HCT116 (cell line): ENCODE results near the gene SRF. TPM values are rescaled to one million over a fixed set of nuclear protein-coding genes. Genes with fewer than 3 reads are reported as not detected.

Experiments
- ATAC-seq: fragments of 200-7000 bp; cut with Tn5 transposase; 2 replicates; pipeline ENCODE4 v1.9.1; 2020; ENCODE audit warnings: mild to moderate bottlenecking, moderate library complexity
- BruUV-seq: library from RNA; stranded (reverse); fragments of 400-500 nt; replicated peaks from 2 replicates; lab custom pipeline; 2021; lab: Mats Ljungman, UMichigan
- CTCF ChIA-PET: fragments of 300-600 bp; sonication (Branson Sonifier 250); formaldehyde crosslinking; loops from one replicate; lab custom pipeline; 2021; ENCODE audit warnings: antibody characterized with exemption; lab: Charles Lee
- POLR2A ChIA-PET: fragments of 300-600, 350-600 bp; sonication (Branson Sonifier 250); formaldehyde crosslinking; loops from one replicate; lab custom pipeline; 2021; ENCODE audit warnings: antibody characterized with exemption; lab: Charles Lee
- RAD21 ChIA-PET, 2 experiments: fragments of 300-600 bp; sonication (Branson Sonifier 250); formaldehyde crosslinking; loops; one replicate each; lab custom pipeline; 2023; ENCODE audit warnings: low total read pairs in 2 of 2; ENCODE audit not compliant: uncharacterized antibody in 2 of 2, unreplicated experiment in 2 of 2, low non-redundant PET in 1 of 2; lab: Charles Lee
- DNase-seq: peaks from one replicate; pipeline ENCODE4 v3.0.0-alpha.2; 2010; ENCODE audit warnings: low read depth, low spot score
- H2AFZ ChIP-seq: fragments of 200-600 bp; shearing (Covaris generic), sonication (generic); 2 replicates; pipeline ENCODE4 v1.6.1; 2017; ENCODE audit warnings: low read depth, mixed run types, mixed read lengths, antibody characterized with exemption, low read length; ENCODE audit not compliant: poor library complexity, severe bottlenecking
- H3K27ac ChIP-seq: 2 replicates; pipeline ENCODE4 v1.5.1; 2012; ENCODE audit warnings: low read depth, low read length
- H3K27me3 ChIP-seq: fragments of 200-600 bp; sonication (generic); 2 replicates; pipeline ENCODE4 v1.6.1; 2016; ENCODE audit warnings: mixed run types, low read length, mixed read lengths; ENCODE audit not compliant: insufficient read depth
- H3K36me3 ChIP-seq, 2 experiments: fragments of 200-500 bp in 1 of 2; fragments of 200-600 bp in 1 of 2; sonication (Bioruptor generic) in 1 of 2; sonication (generic) in 1 of 2; 2 replicates each; pipeline versions ENCODE4 v1.5.1 to v1.6.1; 2014 to 2016; ENCODE audit warnings: low read length in 2 of 2, inconsistent platforms in 1 of 2, mixed read lengths in 1 of 2, mixed run types in 1 of 2; ENCODE audit not compliant: insufficient read depth in 2 of 2, control insufficient read depth in 1 of 2
- H3K4me1 ChIP-seq, 2 experiments: fragments of 200-600 bp in 1 of 2; sonication (generic) in 1 of 2; 2 replicates each; pipeline versions ENCODE4 v1.5.1 to v1.6.1; 2012 to 2017; ENCODE audit warnings: low read length in 2 of 2, inconsistent platforms in 1 of 2, mild to moderate bottlenecking in 1 of 2, mixed read lengths in 1 of 2, mixed run types in 1 of 2, moderate library complexity in 1 of 2; ENCODE audit not compliant: insufficient read depth in 2 of 2, control insufficient read depth in 1 of 2
- H3K4me2 ChIP-seq: fragments of 200-600 bp; sonication (generic); 2 replicates; pipeline ENCODE4 v1.6.1; 2017; ENCODE audit warnings: mixed run types, low read length, mixed read lengths
- H3K4me3 ChIP-seq, 2 experiments: fragments of 200-600 bp in 1 of 2; sonication (generic) in 1 of 2; replicated peaks in 1 of 2; 2 replicates each; pipeline ENCODE4 v1.5.1; 2011 to 2016; ENCODE audit warnings: low read length in 2 of 2, control low read depth in 1 of 2, low read depth in 1 of 2, mild to moderate bottlenecking in 1 of 2, mixed read lengths in 1 of 2, mixed run types in 1 of 2
- H3K79me2 ChIP-seq: fragments of 200-600 bp; sonication (generic); 2 replicates; pipeline ENCODE4 v1.6.1; 2017; ENCODE audit warnings: mild to moderate bottlenecking, mixed run types, low read length, moderate library complexity, mixed read lengths; ENCODE audit not compliant: insufficient read depth
- H3K9ac ChIP-seq: fragments of 200-600 bp; sonication (generic); 2 replicates; pipeline ENCODE4 v1.6.1; 2016; ENCODE audit warnings: low read length, mixed read lengths
- H3K9me2 ChIP-seq: fragments of 200-600 bp; sonication (generic), shearing (Covaris generic); 2 replicates; pipeline ENCODE4 v1.6.1; 2017; ENCODE audit warnings: mixed run types, mild to moderate bottlenecking, moderate library complexity; ENCODE audit not compliant: insufficient read depth
- H3K9me3 ChIP-seq, 2 experiments: fragments of 200-500 bp in 1 of 2; fragments of 200-600 bp in 1 of 2; sonication (Bioruptor generic) in 1 of 2; sonication (generic) in 1 of 2; 2 replicates each; pipeline ENCODE4 v1.6.1; 2014 to 2017; ENCODE audit warnings: low read length in 2 of 2, mixed read lengths in 2 of 2, inconsistent platforms in 1 of 2, low read depth in 1 of 2, mild to moderate bottlenecking in 1 of 2, mixed run types in 1 of 2, moderate library complexity in 1 of 2; ENCODE audit not compliant: control insufficient read depth in 1 of 2, insufficient read depth in 1 of 2
- H4K20me1 ChIP-seq: fragments of 200-600 bp; sonication (generic), shearing (Covaris generic); 2 replicates; pipeline ENCODE4 v1.6.1; 2017; ENCODE audit warnings: mixed run types, mild to moderate bottlenecking, moderate library complexity; ENCODE audit not compliant: insufficient read depth
- ATF3 ChIP-seq: IDR thresholded peaks from 2 replicates; pipeline ENCODE4 v1.6.1; 2012
- CEBPB ChIP-seq: IDR thresholded peaks from 2 replicates; pipeline ENCODE4 v1.6.1; 2012; ENCODE audit warnings: low read depth
- CTCF ChIP-seq, 3 experiments: fragments of 200-600 bp in 1 of 3; sonication (generic) in 1 of 3; IDR thresholded peaks in 2 of 3; conservative IDR thresholded peaks in 1 of 3; 2 replicates each; pipeline ENCODE4 v1.5.1; 2012 to 2017; ENCODE audit warnings: low read depth in 2 of 3, low read length in 2 of 3, antibody characterized with exemption in 1 of 3, borderline replicate concordance in 1 of 3, control low read depth in 1 of 3, mild to moderate bottlenecking in 1 of 3, mixed read lengths in 1 of 3, mixed run types in 1 of 3, moderate library complexity in 1 of 3; ENCODE audit not compliant: insufficient read depth in 1 of 3
- ELF1 ChIP-seq: IDR thresholded peaks from 2 replicates; pipeline ENCODE4 v1.6.1; 2012; ENCODE audit warnings: low read depth, borderline replicate concordance
- EZH2phosphoT487 ChIP-seq: fragments of 200-600 bp; IDR thresholded peaks from 2 replicates; pipeline ENCODE4 v1.6.1; 2018; ENCODE audit warnings: antibody characterized with exemption, borderline replicate concordance
- FOSL1 ChIP-seq: IDR thresholded peaks from 2 replicates; pipeline ENCODE4 v1.6.1; 2012; ENCODE audit warnings: low read depth
- JUND ChIP-seq: IDR thresholded peaks from 2 replicates; pipeline ENCODE4 v1.6.1; 2012
- POLR2AphosphoS5 ChIP-seq: IDR thresholded peaks from 2 replicates; pipeline ENCODE4 v1.6.1; 2011; ENCODE audit warnings: mild to moderate bottlenecking, low read depth, low read length, moderate library complexity
- RAD21 ChIP-seq: IDR thresholded peaks from 2 replicates; pipeline ENCODE4 v1.6.1; 2012; ENCODE audit warnings: low read depth, mild to moderate bottlenecking
- SIN3A ChIP-seq: IDR thresholded peaks from 2 replicates; pipeline ENCODE4 v1.6.1; 2012; ENCODE audit warnings: low read depth
- TCF7L2 ChIP-seq: IDR thresholded peaks from 2 replicates; pipeline ENCODE4 v1.7.0; 2011; ENCODE audit warnings: borderline replicate concordance, inconsistent platforms; ENCODE audit not compliant: insufficient read depth, insufficient read length; ENCODE audit errors: extremely low read depth
- ZFX ChIP-seq: fragments of 450-650 bp; IDR thresholded peaks from 2 replicates; pipeline ENCODE4 v1.6.1; 2017
- intact Hi-C: fragments of 100-400 bp; cut with micrococcal nuclease; formaldehyde crosslinking; loops from 2 replicates; pipeline ENCODE4 v1.10.0; 2022
- total RNA-seq: library from RNA; stranded (reverse); gene quantifications from one replicate; pipeline ENCODE4 v1.2.1, GENCODE V29; 2021; ENCODE audit not compliant: unreplicated experiment

Gene SRF
- total RNA-seq, 1 experiment from 2014 or later: 28.1 TPM

- TF ChIP-seq SIN3A: no peak
- no peak for TF ChIP-seq POLR2AphosphoS5
- no peak for TF ChIP-seq FOSL1
Measured at GRCh38 chr6:43176423-43176786, 5.3 kb downstream of the SRF start (continued).

GRCh38 chr6:43178150-43178549, 7.1 kb downstream of the SRF start:
- H3K36me3 ChIP-seq: peaks cover 19 to 35% of the 10 kb centered on the region in 2 experiments
- H3K79me2 ChIP-seq: peaks cover 33% of the 10 kb centered on the region
- RAD21 ChIA-PET: no interaction called here
- H4K20me1 ChIP-seq: no peaks in the 10 kb centered on the region
- no TSS peak for BruUV-seq
- H3K4me1 ChIP-seq: peaks cover 17 to 47% of the 10 kb centered on the region in 2 experiments
- no peaks in the 10 kb centered on the region for H3K27me3 ChIP-seq
- TF ChIP-seq SIN3A (no peak), CEBPB (no peak), POLR2AphosphoS5 (no peak)
- H3K4me3 ChIP-seq: no peak overlapping the region
- no peak overlapping the region for H3K27ac ChIP-seq
- ATAC-seq (no peak), DNase-seq (no peak)
- H2AFZ ChIP-seq: no peak overlapping the region
- POLR2A ChIA-PET: no interaction called here
- H3K9me2 ChIP-seq: no peaks in the 10 kb centered on the region
- CTCF ChIA-PET: no interaction called here
- intact Hi-C loops: no loop called here
- H3K4me2 ChIP-seq: no peak overlapping the region
- no peaks in the 10 kb centered on the region for H3K9me3 ChIP-seq
- no peak overlapping the region for H3K9ac ChIP-seq

- Histone ChIP-seq H3K9me3 (no peaks in the 10 kb centered on the region), H4K20me1 (no peaks in the 10 kb centered on the region), H3K27me3 (no peaks in the 10 kb centered on the region), H3K79me2 (peaks cover 24% of the 10 kb centered on the region), H3K27ac (no peak overlapping the region), H3K9me2 (no peaks in the 10 kb centered on the region), H2AFZ (no peak overlapping the region), H3K9ac (no peak overlapping the region), H3K4me1 (peaks cover 9 to 39% of the 10 kb centered on the region in 2 experiments), H3K36me3 (peaks cover 19 to 35% of the 10 kb centered on the region in 2 experiments), H3K4me2 (no peak overlapping the region), H3K4me3 (no peak overlapping the region)
- no peak for ATAC-seq
- ChIA-PET CTCF (no interaction called here), RAD21 (interaction anchor here in 1 of 2 experiments (0.7 kb wide), 1 partner anchor 54 kb away, joined by 5 read pairs; no protein-coding TSS in a partner anchor), POLR2A (no interaction called here)
- DNase-seq: no peak
- BruUV-seq: no TSS peak
- intact Hi-C loops: no loop called here
- no peak for TF ChIP-seq JUND
- TF ChIP-seq ELF1: no peak
- TF ChIP-seq EZH2phosphoT487: no peak
- TF ChIP-seq ATF3: no peak
- no peak for TF ChIP-seq ZFX
- TF ChIP-seq CTCF (IDR thresholded peaks at IDR 0.05 in 2 of 3, conservative IDR thresholded peaks at IDR 0.05 in 1 of 3; ENCODE audit: borderline replicate concordance in 1 of 3, insufficient read depth in 1 of 3, low read depth in 2 of 3, low read length in 2 of 3): no peak
- TF ChIP-seq POLR2AphosphoS5: no peak
- no peak for TF ChIP-seq TCF7L2
- TF ChIP-seq RAD21: no peak
- no peak for TF ChIP-seq SIN3A
Measured at GRCh38 chr6:43178951-43179830, 8.1 kb downstream of the SRF start.
